NCI-H2171 treated with DMSO at 0.1 percent for 48 hours (cell line): ENCODE results near the gene CALCOCO2.
A peak's percentile ranks its signal among the peaks of the same experiment; 100 is the strongest.

Experiments used
- DNase-seq: peaks from one replicate; lab custom pipeline; 2025; lab: John Stamatoyannopoulos, UW

CALCOCO2 gene

GRCh38 chr17:48873696-48874443 is 43.0 kb downstream of the CALCOCO2 start:
- no peak for DNase-seq

GRCh38 chr17:48878920-48879898 is 48.4 kb downstream of the CALCOCO2 start:
- DNase-seq = peak; percentile 75

GRCh38 chr17:48882272-48882671 is 51.4 kb downstream of the CALCOCO2 start:
- DNase-seq = no peak

- no peak for DNase-seq
Measured at GRCh38 chr17:48883171-48883570, 52.3 kb downstream of the CALCOCO2 start.

GRCh38 chr17:48890086-48890485 is 59.3 kb downstream of the CALCOCO2 start:
- no peak for DNase-seq

GRCh38 chr17:48892940-48893645 is 62.3 kb downstream of the CALCOCO2 start:
- DNase-seq = peak; percentile 63

DNA sequence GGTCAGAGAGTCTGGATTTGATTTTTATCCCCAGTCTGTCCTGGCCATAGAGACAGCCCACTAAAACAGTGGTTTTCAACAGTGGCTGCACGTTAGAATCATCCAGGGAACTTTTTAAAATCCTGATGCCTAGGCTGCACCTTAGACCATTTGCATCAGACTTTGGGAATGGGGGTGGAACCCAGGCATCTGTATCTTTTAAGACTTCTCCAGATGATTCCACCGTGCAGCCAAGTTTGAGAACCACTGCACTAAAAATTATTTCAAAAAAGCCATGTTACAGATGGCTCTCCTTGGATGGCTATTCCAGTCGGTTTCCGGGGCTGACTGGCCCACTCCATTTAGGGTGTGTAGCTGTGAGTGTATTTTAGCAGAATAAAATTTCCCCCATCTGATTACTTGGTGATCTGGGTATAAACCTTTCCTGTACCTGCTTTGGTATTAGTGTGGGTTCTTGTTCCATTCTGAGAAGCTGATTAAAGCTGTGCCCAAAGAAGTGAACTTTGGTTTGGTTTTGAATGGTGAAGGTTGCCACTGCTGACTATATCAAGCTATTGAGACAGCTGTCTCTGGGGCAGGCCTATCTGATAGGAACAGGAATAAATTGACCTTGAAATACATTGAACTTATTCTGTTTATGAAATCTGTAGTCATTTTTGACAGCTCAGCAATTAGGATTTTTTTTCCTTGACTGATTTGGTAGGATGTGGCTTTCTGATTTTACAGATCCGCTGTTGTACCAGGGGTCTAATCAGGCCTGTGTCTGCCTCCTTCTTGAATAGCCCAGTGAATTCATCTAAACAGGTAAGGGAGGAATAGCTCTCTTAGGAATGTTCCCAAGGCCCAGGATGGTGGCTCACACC is 63.0 kb downstream of the CALCOCO2 start:
- no peak for DNase-seq

GRCh38 chr17:48894886-48895285 is 64.1 kb downstream of the CALCOCO2 start:
- peak; percentile 95 for DNase-seq

DNA sequence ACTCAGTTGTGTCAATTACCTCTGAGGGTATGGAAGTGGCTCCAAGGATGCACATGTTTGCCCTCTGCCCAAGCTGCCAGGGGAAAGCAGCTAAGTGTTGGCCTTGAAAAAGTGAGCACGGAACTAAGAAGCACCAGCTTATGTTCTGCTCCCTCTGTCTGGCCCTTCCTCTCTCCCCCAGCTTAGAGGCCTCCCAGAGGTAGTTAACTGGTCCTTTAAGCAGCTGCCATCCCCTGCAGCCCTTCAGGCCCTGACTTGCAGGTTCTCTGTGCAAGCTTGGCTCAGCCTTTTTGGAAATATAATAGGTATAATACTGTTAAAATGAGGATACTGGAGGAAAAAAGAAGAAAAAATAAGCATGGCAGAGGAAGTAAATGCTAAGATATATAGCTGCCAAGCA is 70.4 kb downstream of the CALCOCO2 start:
- DNase-seq = peak; percentile 28

DNA sequence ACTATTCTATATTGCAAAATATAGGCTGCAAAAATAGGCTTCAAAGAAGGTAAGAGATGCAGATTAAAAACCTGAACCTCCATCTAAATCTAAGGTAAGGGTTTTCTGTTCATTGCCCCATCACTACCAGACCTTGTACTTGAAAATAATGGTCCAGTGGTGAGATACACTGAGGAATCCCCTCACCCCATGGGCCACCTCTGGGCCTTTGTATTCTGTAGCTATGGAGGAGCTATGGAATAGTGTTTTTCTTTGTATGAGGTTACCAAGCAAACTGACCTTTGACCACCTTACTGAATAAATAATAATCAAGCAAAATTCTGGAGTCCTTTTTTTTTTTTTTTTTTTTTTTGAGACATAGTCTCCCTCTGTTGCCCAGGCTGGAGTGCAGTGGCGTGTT is 72.6 kb downstream of the CALCOCO2 start:
- no peak for DNase-seq

GRCh38 chr17:48904428-48904827 is 73.6 kb downstream of the CALCOCO2 start:
- no peak for DNase-seq

- no peak for DNase-seq
Measured at GRCh38 chr17:48905987-48906515, 75.2 kb downstream of the CALCOCO2 start.

DNA sequence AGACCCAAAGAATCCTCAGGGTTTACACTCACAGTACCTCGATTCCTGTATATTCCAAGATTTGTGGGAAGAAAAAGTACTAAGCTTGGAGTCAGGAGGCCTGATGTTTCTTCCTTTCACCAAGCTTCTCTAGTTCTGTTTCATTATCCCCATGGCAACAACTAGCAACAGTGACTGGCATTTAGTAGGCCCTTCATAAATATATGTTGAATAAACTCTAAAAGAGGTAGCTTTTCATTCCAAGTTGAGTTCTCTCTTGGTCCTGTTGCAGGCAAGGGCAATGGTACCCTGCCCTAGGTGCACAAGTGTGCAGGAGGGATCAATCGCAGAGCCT is 76.8 kb downstream of the CALCOCO2 start:
- peak; percentile 53 for DNase-seq

DNA sequence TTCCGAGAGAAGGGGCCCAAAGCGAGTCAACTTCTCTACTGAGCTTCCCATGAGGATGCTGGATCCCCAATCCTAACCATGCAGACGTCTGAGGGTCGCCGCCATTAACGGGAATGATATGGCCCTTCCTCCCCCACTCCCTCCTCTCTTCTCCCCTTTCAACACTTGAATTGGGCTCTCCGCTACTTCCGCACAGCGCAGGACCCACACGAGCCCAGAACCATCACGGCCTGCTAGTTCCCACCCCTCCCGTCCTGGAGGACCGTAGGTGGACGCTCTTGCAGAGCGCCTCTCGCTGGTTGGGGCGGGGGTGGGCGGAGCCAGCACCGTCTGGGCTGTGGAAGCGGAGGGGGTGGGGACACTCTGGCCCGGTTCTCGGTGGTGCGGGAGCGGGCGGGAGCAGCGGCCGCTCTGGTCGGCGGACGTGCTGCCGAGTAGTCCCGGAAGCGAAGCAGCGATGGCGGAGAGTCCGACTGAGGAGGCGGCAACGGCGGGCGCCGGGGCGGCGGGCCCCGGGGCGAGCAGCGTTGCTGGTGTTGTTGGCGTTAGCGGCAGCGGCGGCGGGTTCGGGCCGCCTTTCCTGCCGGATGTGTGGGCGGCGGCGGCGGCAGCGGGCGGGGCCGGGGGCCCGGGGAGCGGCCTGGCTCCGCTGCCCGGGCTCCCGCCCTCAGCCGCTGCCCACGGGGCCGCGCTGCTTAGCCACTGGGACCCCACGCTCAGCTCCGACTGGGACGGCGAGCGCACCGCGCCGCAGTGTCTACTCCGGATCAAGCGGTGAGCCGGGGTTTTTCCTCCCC is 77.4 kb downstream of the CALCOCO2 start, which contains the start of gene UBE2Z:
UBE2Z (plus strand) TSS at position 361 of the 797 bp plus-strand sequence; CDS start at position 458, 97 bp downstream.
- DNase-seq = peak; percentile 92

DNA sequence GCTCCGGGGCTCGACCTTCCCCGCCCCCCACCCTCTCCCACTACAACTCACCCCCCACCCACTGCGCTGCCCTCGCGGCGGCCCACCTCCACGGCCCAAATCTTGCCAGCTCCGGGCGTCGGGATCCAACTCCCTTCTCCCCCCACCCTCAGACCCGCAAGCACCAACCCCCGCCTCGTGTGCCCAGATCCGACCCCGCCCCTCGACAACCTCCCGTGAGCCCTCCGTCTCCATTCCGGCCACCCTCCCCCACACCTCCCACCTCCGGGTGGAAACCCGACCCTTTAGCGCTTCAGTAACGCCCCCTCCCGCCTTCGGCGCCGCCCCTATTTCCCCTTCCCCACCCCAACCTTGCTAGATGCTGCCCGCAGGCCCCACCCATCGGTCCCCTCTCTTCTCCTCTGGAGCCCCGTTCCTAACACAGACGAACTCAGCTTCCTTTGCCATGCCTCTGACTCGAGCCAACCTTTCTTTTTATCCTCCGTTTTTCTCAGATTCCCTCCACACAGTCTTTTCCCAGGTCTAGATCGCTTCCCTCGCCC is 78.1 kb downstream of the CALCOCO2 start:
- DNase-seq = peak; percentile 84

- DNase-seq = no peak
Measured at GRCh38 chr17:48909783-48910182, 78.9 kb downstream of the CALCOCO2 start.

DNA sequence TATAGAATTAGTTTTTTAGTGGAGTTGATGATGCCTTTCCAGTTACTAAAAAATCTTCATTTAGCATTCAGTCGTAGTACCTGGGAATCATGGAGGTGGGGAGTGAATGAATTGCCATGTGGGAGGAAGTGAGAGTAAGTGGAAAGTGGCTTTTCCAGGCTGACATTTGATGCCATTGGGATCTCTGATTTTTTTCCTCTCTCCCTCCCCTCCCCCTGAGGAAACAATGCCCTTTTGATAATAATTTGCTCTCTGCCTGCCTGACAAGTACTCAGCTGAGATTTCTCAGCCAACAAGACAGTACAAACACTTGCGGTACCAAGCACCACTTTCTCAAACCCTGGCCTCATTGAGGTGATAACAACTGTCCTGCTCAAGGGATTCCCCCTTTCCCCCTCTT is 79.5 kb downstream of the CALCOCO2 start:
- DNase-seq = no peak

- no peak for DNase-seq
Measured at GRCh38 chr17:48912476-48912875, 81.6 kb downstream of the CALCOCO2 start.
